GM10248 (cell line): ENCODE results near the gene ING3.

Experiments used
- CTCF ChIA-PET: fragments of 300-600 bp; sonication (Branson Sonifier 250); formaldehyde crosslinking; extraction: SDS; loops from one replicate; lab custom pipeline; 2021; ENCODE audit warnings: antibody characterized with exemption; lab: Yijun Ruan, JAX
- POLR2A ChIA-PET: fragments of 350-650 bp; sonication (Branson Sonifier 250); formaldehyde crosslinking; extraction: SDS; loops from one replicate; lab custom pipeline; 2020; ENCODE audit warnings: antibody characterized with exemption; lab: Yijun Ruan, JAX
- DNase-seq: peaks from one replicate; pipeline ENCODE4 v3.0.0; 2012; ENCODE audit errors: extremely low spot score
- TF ChIP-seq, protein P1 (sequence below): IDR thresholded peaks from 2 replicates; pipeline ENCODE4 v1.5.1; 2012; ENCODE audit warnings: mild to moderate bottlenecking, low read depth; ENCODE audit errors: extremely low read depth, missing control alignments, control extremely low read depth

Gene ING3

DNA sequence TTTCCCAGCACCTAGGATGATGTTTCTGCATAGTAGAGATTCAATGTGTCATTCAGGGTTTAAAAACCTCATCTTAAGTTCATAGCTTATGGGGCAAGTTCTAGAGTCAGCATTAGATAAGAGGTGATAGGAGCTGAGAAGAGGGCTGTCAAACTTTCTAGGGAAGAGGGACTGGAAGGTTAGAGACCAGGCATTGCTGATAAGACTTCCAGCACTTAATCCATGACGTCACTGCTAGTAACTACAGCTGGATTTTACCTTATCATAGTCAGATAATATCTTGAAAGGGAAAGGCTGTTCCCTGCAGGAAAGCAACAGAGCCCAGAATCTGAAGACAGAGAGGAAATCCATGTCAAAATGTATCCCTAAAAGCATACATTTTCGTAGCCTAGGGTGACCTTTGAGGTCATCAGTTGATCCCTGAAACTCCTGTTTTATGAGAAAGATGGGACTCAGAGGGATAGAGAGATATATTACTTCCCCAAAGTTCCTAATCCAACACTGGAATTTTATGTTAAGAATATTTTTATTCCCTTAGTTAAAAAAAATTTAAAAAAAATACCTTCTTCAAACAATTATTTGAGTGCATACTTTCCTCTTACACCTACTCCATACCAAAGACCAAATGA, 34.7 kb downstream of the ING3 start:
- no peak for DNase-seq
- TF ChIP-seq, protein P1, sequence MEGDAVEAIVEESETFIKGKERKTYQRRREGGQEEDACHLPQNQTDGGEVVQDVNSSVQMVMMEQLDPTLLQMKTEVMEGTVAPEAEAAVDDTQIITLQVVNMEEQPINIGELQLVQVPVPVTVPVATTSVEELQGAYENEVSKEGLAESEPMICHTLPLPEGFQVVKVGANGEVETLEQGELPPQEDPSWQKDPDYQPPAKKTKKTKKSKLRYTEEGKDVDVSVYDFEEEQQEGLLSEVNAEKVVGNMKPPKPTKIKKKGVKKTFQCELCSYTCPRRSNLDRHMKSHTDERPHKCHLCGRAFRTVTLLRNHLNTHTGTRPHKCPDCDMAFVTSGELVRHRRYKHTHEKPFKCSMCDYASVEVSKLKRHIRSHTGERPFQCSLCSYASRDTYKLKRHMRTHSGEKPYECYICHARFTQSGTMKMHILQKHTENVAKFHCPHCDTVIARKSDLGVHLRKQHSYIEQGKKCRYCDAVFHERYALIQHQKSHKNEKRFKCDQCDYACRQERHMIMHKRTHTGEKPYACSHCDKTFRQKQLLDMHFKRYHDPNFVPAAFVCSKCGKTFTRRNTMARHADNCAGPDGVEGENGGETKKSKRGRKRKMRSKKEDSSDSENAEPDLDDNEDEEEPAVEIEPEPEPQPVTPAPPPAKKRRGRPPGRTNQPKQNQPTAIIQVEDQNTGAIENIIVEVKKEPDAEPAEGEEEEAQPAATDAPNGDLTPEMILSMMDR, result no peak
- CTCF ChIA-PET, result interaction anchor here (1.0 to 7.5 kb wide), 6 partner anchors 10 to 179 kb away, joined by 3 to 72 read pairs (median 4); partner anchors contain the start of gene TSPAN12
- POLR2A ChIA-PET, result no interaction called here

DNA sequence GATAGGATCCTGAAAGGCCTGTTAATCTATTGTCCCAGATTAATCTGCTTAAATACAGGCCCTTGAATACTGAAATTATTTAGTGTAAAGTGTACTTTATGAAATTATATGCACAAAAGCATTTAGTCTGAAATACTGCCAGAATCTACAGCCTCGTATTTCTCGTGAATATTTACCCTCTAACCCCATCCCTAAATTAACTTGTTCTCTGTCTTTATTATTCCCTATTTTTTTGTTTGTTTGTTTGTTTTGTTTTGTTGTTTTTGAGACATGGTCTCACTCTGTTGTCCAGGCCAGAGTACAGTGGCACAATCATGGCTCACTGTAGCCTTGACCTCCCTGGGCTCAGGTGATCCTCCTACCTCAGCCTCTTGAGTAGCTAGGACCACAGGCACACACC, 35.3 kb downstream of the ING3 start:
- TF ChIP-seq, protein P1, result no peak
- ChIA-PET CTCF (interaction anchor here (1.2 to 7.5 kb wide), 14 partner anchors 11 to 1009 kb away, joined by 3 to 75 read pairs (median 5); partner anchors contain the start of gene TSPAN12), POLR2A (no interaction called here)
- no peak for DNase-seq

DNA sequence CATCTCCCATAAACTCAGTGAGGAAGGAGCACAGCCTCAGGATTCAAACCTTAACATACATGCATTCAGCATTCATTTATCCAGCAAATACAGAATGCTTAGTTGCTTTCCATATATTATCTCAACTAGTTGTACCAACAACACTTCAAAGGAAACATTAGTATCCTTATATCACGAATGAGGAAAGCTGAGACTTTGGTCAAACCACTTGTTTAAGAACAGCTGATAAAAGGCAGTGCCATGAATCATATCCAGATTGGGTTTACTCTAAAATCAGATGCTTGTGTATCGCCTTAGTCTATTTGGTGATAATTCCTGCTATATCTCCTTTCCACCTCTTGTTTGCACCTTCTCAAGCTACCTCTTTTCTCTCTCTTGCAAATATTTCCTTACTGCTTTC, 36.1 kb downstream of the ING3 start:
- ChIA-PET POLR2A (no interaction called here), CTCF (interaction anchor here (0.7 to 7.5 kb wide), 24 partner anchors 8 to 1008 kb away, joined by 3 to 75 read pairs (median 5); partner anchors contain the start of gene ING3)
- DNase-seq, result no peak
- TF ChIP-seq, protein P1, result no peak

DNA sequence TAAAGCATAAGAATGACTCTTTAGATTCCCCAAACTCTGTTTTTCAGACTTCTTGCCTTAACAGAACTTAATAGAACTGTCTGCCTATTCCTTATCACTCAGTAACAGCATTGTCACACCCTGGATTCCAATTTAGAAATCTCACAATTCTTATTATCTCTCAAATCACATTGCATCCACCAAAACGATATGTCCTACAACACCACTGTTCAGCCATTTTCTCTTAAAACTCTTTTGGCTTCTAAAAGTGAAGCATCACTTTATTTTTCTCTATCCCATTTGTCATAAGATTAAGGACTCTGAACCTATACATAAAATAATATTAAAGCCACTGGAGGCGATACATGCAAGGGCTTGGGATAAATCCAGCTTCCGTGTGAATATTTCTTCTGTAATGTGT, 36.7 kb downstream of the ING3 start:
- POLR2A ChIA-PET, result no interaction called here
- CTCF ChIA-PET, result interaction anchor here (0.6 to 7.5 kb wide), 29 partner anchors 9 to 1007 kb away, joined by 3 to 75 read pairs (median 5); partner anchors contain the start of gene ING3

GRCh38 chr7:120987683-120988590, 37.4 kb downstream of the ING3 start:
- ChIA-PET POLR2A (no interaction called here), CTCF (interaction anchor here (0.6 to 7.5 kb wide), 28 partner anchors 8 to 1007 kb away, joined by 3 to 75 read pairs (median 5); partner anchors contain the start of gene ING3)
- TF ChIP-seq, protein P1, result peak; percentile 95
- peak; percentile 82 for DNase-seq

More for the DNA sequence above, 36.7 kb downstream of the ING3 start:
- TF ChIP-seq, protein P1, result no peak
- no peak for DNase-seq

- TF ChIP-seq, protein P1, result no peak
- ChIA-PET POLR2A (no interaction called here), CTCF (interaction anchor here (0.8 to 7.5 kb wide), 17 partner anchors 9 to 382 kb away, joined by 3 to 75 read pairs (median 6); no protein-coding TSS in a partner anchor)
- peak; percentile 32 for DNase-seq
These were observed 38.1 kb downstream of the ING3 start, which contains the start of gene CPED1 for GRCh38 chr7:120988591-120989256. Gene CPED1 (plus strand): TSS chr7:120988711. CDS start chr7:120989622, 911 bp downstream.
